Measurements from ENCODE around the gene C1orf87. TPM values are rescaled to one million over a fixed set of nuclear protein-coding genes. Genes with fewer than 3 reads are reported as not detected.

Gene C1orf87
- total and polyA plus RNA-seq, 4 donors = not detected

- Histone ChIP-seq H3K4me3 (ENCODE audit: low read depth in 1 of 3, low read length in 3 of 3) (no peak overlapping the region), H3K9ac (ENCODE audit: low read depth in 1 of 2, low read length in 2 of 2) (no peak overlapping the region), H3K27me3 (ENCODE audit: control insufficient read depth in 4 of 4, insufficient read depth in 4 of 4, low read length in 3 of 4) (peaks cover 0 to 3% (median 0%) of the 10 kb centered on the region in 4 donors), H3K9me3 (ENCODE audit: control insufficient read depth in 4 of 4, low read length in 3 of 4) (no peaks in the 10 kb centered on the region), H3K27ac (ENCODE audit: low read depth in 1 of 2, low read length in 2 of 2) (no peak overlapping the region), H3K36me3 (ENCODE audit: control insufficient read depth in 4 of 4, insufficient read depth in 3 of 4, low read depth in 1 of 4, low read length in 3 of 4) (no peaks in the 10 kb centered on the region), H3K4me1 (ENCODE audit: control insufficient read depth in 4 of 4, insufficient read depth in 4 of 4, low read length in 3 of 4) (no peaks in the 10 kb centered on the region)
- no peak for DNase-seq (ENCODE audit: low spot score)
- TF ChIP-seq NR2F2 (IDR thresholded peaks at IDR 0.05) (no peak), REST (IDR thresholded peaks at IDR 0.05) (no peak), YY1 (IDR thresholded peaks at IDR 0.05) (no peak), CTCF (IDR thresholded peaks at IDR 0.05; ENCODE audit: low read depth, low read length, missing input control) (no peak), FOXA1 (IDR thresholded peaks at IDR 0.05) (no peak), RAD21 (IDR thresholded peaks at IDR 0.05) (no peak), HNF4A (conservative IDR thresholded peaks at IDR 0.05) (no peak), ATF3 (IDR thresholded peaks at IDR 0.05) (no peak), FOXA2 (IDR thresholded peaks at IDR 0.05) (no peak), JUND (IDR thresholded peaks at IDR 0.05) (no peak)
- WGBS = 84% methylated on average over 3 of the region's 3 CpGs
These were observed 74.6 kb downstream of the C1orf87 start for GRCh38 chr1:59999006-59999405.

GRCh38 chr1:59997479-59998115, 76.0 kb downstream of the C1orf87 start:
- Histone ChIP-seq H3K27ac (ENCODE audit: low read depth in 1 of 2, low read length in 2 of 2) (no peak overlapping the region), H3K4me1 (ENCODE audit: control insufficient read depth in 4 of 4, insufficient read depth in 4 of 4, low read length in 3 of 4) (no peaks in the 10 kb centered on the region), H3K4me3 (ENCODE audit: low read depth in 1 of 3, low read length in 3 of 3) (no peak overlapping the region), H3K27me3 (ENCODE audit: control insufficient read depth in 4 of 4, insufficient read depth in 4 of 4, low read length in 3 of 4) (peaks cover 0 to 3% (median 0%) of the 10 kb centered on the region in 4 donors), H3K9ac (ENCODE audit: low read depth in 1 of 2, low read length in 2 of 2) (no peak overlapping the region), H3K9me3 (ENCODE audit: control insufficient read depth in 4 of 4, low read length in 3 of 4) (no peaks in the 10 kb centered on the region), H3K36me3 (ENCODE audit: control insufficient read depth in 4 of 4, insufficient read depth in 3 of 4, low read depth in 1 of 4, low read length in 3 of 4) (no peaks in the 10 kb centered on the region)
- TF ChIP-seq RXRA (IDR thresholded peaks at IDR 0.05) = no peak
- no peak for TF ChIP-seq SP1 (IDR thresholded peaks at IDR 0.05)
- TF ChIP-seq JUND (IDR thresholded peaks at IDR 0.05) = no peak
- TF ChIP-seq EGR1 (IDR thresholded peaks at IDR 0.05; ENCODE audit: low read depth in 2 of 2) = no peak
- TF ChIP-seq MAX (IDR thresholded peaks at IDR 0.05) = no peak
- no peak for TF ChIP-seq YY1 (IDR thresholded peaks at IDR 0.05)
- TF ChIP-seq HNF4G (IDR thresholded peaks at IDR 0.05) = no peak
- no peak for TF ChIP-seq HNF4A (conservative IDR thresholded peaks at IDR 0.05)
- 41% methylated on average over 2 of the region's 2 CpGs for WGBS
- no peak for DNase-seq (ENCODE audit: low spot score)
